HepG2 (cell line): ENCODE measurements around the gene GNAL. TPM values are rescaled to one million over a fixed set of nuclear protein-coding genes. Genes with fewer than 3 reads are reported as not detected.
A peak's percentile ranks its signal among the peaks of the same experiment; 100 is the strongest.

Experiments used
- ATAC-seq: fragments of 200-7000 bp; cut with Tn5 transposase; 3 replicates; pipeline ENCODE4 v1.9.1; 2020; ENCODE audit warnings: mild to moderate bottlenecking, moderate library complexity
- BruUV-seq: library from RNA; stranded (reverse); fragments of 400-500 nt; replicated peaks from 2 replicates; lab custom pipeline; 2021; lab: Mats Ljungman, UMichigan
- CTCF ChIA-PET: fragments of 300-600 bp; formaldehyde crosslinking; extraction: SDS; loops from one replicate; lab custom pipeline; 2021; ENCODE audit warnings: low total read pairs, inconsistent platforms, low intra/inter-chr PET ratio; lab: Yijun Ruan, JAX
- POLR2A ChIA-PET: fragments of 350-600 bp; sonication (Branson Sonifier 250); formaldehyde crosslinking; loops from one replicate; lab custom pipeline; 2020; ENCODE audit warnings: antibody characterized with exemption, inconsistent platforms; lab: Yijun Ruan, JAX
- DNase-seq: peaks from one replicate; pipeline ENCODE4 v3.0.0-alpha.2; 2015; ENCODE audit warnings: low spot score
- FAIRE-seq: peaks from 3 replicates; lab custom pipeline; 2011; peaks lifted over from hg19 to GRCh38; lab: Jason Lieb, UNC
- H2AFZ ChIP-seq: one replicate; pipeline ENCODE4 v1.6.1; 2011; ENCODE audit warnings: low read length, inconsistent platforms
- H3K27ac ChIP-seq: fragments of 300-600 bp; 3 replicates; pipeline ENCODE4 v1.8.0; 2011; ENCODE audit warnings: mixed run types, mild to moderate bottlenecking, mixed read lengths, low read length, inconsistent platforms; ENCODE audit not compliant: insufficient read depth; ENCODE audit errors: extremely low read length
- H3K27me3 ChIP-seq, 2 experiments: fragments of 200-600 bp in 1 of 2; 2 replicates in 1 of 2; 3 replicates in 1 of 2; pipeline versions ENCODE4 v1.6.0 to v1.8.0; 2011; ENCODE audit warnings: low read length in 2 of 2, mild to moderate bottlenecking in 2 of 2, moderate library complexity in 2 of 2, inconsistent platforms in 1 of 2; ENCODE audit not compliant: insufficient read depth in 2 of 2, control insufficient read depth in 1 of 2
- H3K36me3 ChIP-seq, 2 experiments: fragments of 200-600 bp in 1 of 2; replicated peaks in 1 of 2; 2 replicates in 1 of 2; 3 replicates in 1 of 2; pipeline versions ENCODE4 v1.5.1 to v1.8.0; 2011; ENCODE audit warnings: low read length in 2 of 2, inconsistent platforms in 1 of 2; ENCODE audit not compliant: insufficient read depth in 2 of 2, control insufficient read depth in 1 of 2
- H3K4me1 ChIP-seq: 2 replicates; pipeline ENCODE4 v1.5.1; 2012; ENCODE audit warnings: low read length, inconsistent platforms; ENCODE audit not compliant: insufficient read depth
- H3K4me2 ChIP-seq: 2 replicates; pipeline ENCODE4 v1.6.0; 2011; ENCODE audit warnings: low read depth, low read length, inconsistent platforms
- H3K4me3 ChIP-seq, 3 experiments: fragments of 200-600 bp in 1 of 3; sonication (generic), shearing (Covaris generic) in 1 of 3; replicated peaks in 1 of 3; 2 replicates each; pipeline ENCODE4 v1.5.1; 2011 to 2016; ENCODE audit warnings: low read length in 3 of 3, inconsistent platforms in 2 of 3, low read depth in 2 of 3, mild to moderate bottlenecking in 2 of 3, control low read depth in 1 of 3, mixed read lengths in 1 of 3; ENCODE audit not compliant: insufficient read depth in 1 of 3
- H3K79me2 ChIP-seq: one replicate; pipeline ENCODE4 v1.6.1; 2011; ENCODE audit warnings: low read length, inconsistent platforms; ENCODE audit not compliant: insufficient read depth
- H3K9ac ChIP-seq: 2 replicates; pipeline ENCODE4 v1.6.0; 2011; ENCODE audit warnings: mild to moderate bottlenecking, low read depth, low read length, inconsistent platforms; ENCODE audit not compliant: insufficient read depth
- H3K9me3 ChIP-seq: 2 replicates; pipeline ENCODE4 v1.5.1; 2012; ENCODE audit warnings: mild to moderate bottlenecking, low read length
- H4K20me1 ChIP-seq: 2 replicates; pipeline ENCODE4 v1.6.0; 2011; ENCODE audit warnings: inconsistent platforms, mild to moderate bottlenecking, low read length, moderate library complexity; ENCODE audit not compliant: insufficient read depth
- ARID4A ChIP-seq: sonication (generic); formaldehyde crosslinking; IDR thresholded peaks from 2 replicates; pipeline ENCODE4 v1.5.0; 2020; ENCODE audit warnings: mild to moderate bottlenecking, missing genetic modification reagents, borderline replicate concordance
- ATF7-NPFF ChIP-seq: sonication (generic); formaldehyde crosslinking; IDR thresholded peaks from 2 replicates; pipeline ENCODE4 v1.8.1; 2023; ENCODE audit warnings: mild to moderate bottlenecking, low read depth, missing genetic modification reagents, moderate library complexity
- CHD4 ChIP-seq: fragments of 200-600 bp; sonication (generic); IDR thresholded peaks from 2 replicates; pipeline ENCODE4 v1.7.0; 2017; ENCODE audit warnings: mild to moderate bottlenecking, low read length, borderline replicate concordance
- DNMT1 ChIP-seq: sonication (generic); formaldehyde crosslinking; IDR thresholded peaks from 2 replicates; pipeline ENCODE4 v1.5.1; 2020; ENCODE audit warnings: mild to moderate bottlenecking, missing genetic modification reagents
- HDAC2 ChIP-seq: sonication (generic); formaldehyde crosslinking; IDR thresholded peaks from 2 replicates; pipeline ENCODE4 v1.4.0; 2020; ENCODE audit warnings: missing genetic modification reagents
- KLF11 ChIP-seq: IDR thresholded peaks from 2 replicates; pipeline ENCODE4 v1.6.1; 2016; ENCODE audit warnings: missing compliant biosample characterization
- NFE2L2 ChIP-seq: fragments of 150-350 bp; IDR thresholded peaks from 2 replicates; pipeline ENCODE4 v1.6.1; 2014; ENCODE audit warnings: low read length
- NONO ChIP-seq, 2 experiments: fragments of 450-650 bp in 1 of 2; sonication (generic) in 1 of 2; formaldehyde crosslinking in 1 of 2; IDR thresholded peaks in 1 of 2; conservative IDR thresholded peaks in 1 of 2; 2 replicates each; pipeline versions ENCODE4 v1.6.1 to v1.8.0; 2017 to 2022; ENCODE audit warnings: mild to moderate bottlenecking in 1 of 2, missing genetic modification reagents in 1 of 2, moderate library complexity in 1 of 2
- SIN3A ChIP-seq: IDR thresholded peaks from 2 replicates; pipeline ENCODE4 v1.6.1; 2011; ENCODE audit warnings: low read depth, mild to moderate bottlenecking, control low read depth, low read length, borderline replicate concordance
- TFDP2 ChIP-seq: sonication (generic); formaldehyde crosslinking; IDR thresholded peaks from 2 replicates; pipeline ENCODE4 v1.4.0; 2020; ENCODE audit warnings: missing genetic modification reagents
- WIZ ChIP-seq: sonication (generic); formaldehyde crosslinking; IDR thresholded peaks from 2 replicates; pipeline ENCODE4 v1.5.1; 2020; ENCODE audit warnings: mild to moderate bottlenecking, missing genetic modification reagents
- ZBTB42 ChIP-seq: sonication (generic); formaldehyde crosslinking; IDR thresholded peaks from 2 replicates; pipeline ENCODE4 v1.5.0; 2020; ENCODE audit warnings: mild to moderate bottlenecking, missing genetic modification reagents
- ZKSCAN1 ChIP-seq: fragments of 150-350 bp; IDR thresholded peaks from 2 replicates; pipeline ENCODE4 v1.6.1; 2014; ENCODE audit warnings: low read length
- ZNF484 ChIP-seq: sonication (generic); formaldehyde crosslinking; IDR thresholded peaks from 2 replicates; pipeline ENCODE4 v1.5.1; 2020; ENCODE audit warnings: mild to moderate bottlenecking, low read depth, missing genetic modification reagents, borderline replicate concordance
- ZNF614 ChIP-seq: IDR thresholded peaks from 2 replicates; pipeline ENCODE4 v1.6.1; 2018; ENCODE audit warnings: missing biosample characterization, missing genetic modification reagents, inconsistent platforms, borderline replicate concordance
- WGBS: methylation state at CpG from one replicate; pipeline ENCODE4 v1.1.6; 2017; ENCODE audit warnings: low lambda C conversion rate; 5-methylcytosine and 5-hydroxymethylcytosine counted together
- in situ Hi-C: cut with HindIII; loops from 2 replicates; pipeline ENCODE4 v1.10.0; 2017; ENCODE audit warnings: low pct_unique_long_range_greater_than_20kb; ENCODE audit not compliant: extremely low pct_ligation_motif_present
- intact Hi-C: fragments of 100-400 bp; cut with micrococcal nuclease; formaldehyde crosslinking; loops from one replicate; pipeline ENCODE4 v1.10.0; 2022; ENCODE audit not compliant: unreplicated experiment
- polyA plus RNA-seq, 8 experiments: library from polyadenylated mRNA; depleted of rRNA in 3 of 8; stranded (reverse) in 7 of 8; unstranded in 1 of 8; fragments of >200 nt; fragmentation: Illumina TruSeq in 4 of 8; extraction: Trizol in 4 of 8; gene quantifications; 2 replicates each; pipeline versions ENCODE4 v1.2.1 to v1.2.3, GENCODE V29; 2011 to 2016; ENCODE audit warnings: low read depth in 4 of 8, missing spikeins in 1 of 8, mixed read lengths in 1 of 8; ENCODE audit not compliant: insufficient read depth in 1 of 8
- total RNA-seq, 5 experiments: library from RNA; depleted of rRNA; stranded (reverse); fragments of >200 nt; fragmentation: Illumina TruSeq; extraction: Trizol; gene quantifications; 2 replicates each; pipeline ENCODE4 v1.2.3, GENCODE V29; 2016; ENCODE audit warnings: low read depth in 1 of 5
- TF ChIP-seq, protein P1 (sequence below): sonication (generic); formaldehyde crosslinking; IDR thresholded peaks from 2 replicates; pipeline ENCODE4 v1.9.0; 2021; ENCODE audit warnings: missing genetic modification reagents, mild to moderate bottlenecking, borderline replicate concordance
- TF ChIP-seq, protein P2 (sequence below): IDR thresholded peaks from 2 replicates; pipeline ENCODE4 v1.6.1; 2016; ENCODE audit warnings: mild to moderate bottlenecking, missing biosample characterization, missing genetic modification reagents

The GNAL gene
- total and polyA plus RNA-seq, 2 of the 13 experiments (the other 11 are each of a cell fraction or from before 2014, with no cell fraction given): 0.87 to 1.4 TPM

DNA sequence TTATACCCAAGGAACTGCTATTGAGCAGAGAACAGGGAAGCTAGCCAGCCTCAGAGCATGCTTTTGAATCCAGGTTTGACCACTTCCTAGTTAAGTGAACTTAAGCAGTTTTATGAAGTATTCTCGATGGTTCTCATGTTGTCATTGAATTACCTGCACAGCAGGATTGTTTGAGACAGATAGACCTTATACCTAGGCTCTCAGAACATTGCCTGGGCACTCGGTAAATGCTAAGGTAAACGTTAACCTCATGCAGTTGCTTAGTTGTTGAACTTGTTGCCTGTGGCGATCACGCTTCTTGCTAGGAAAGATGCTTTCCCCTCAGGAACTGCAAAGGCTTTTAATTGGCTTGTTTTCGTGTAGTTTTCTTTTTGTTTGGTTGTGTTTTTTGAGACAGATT lies 128.2 kb downstream of the GNAL start:
- ATAC-seq (no peak), DNase-seq (no peak), FAIRE-seq (no peak)
- BruUV-seq: no TSS peak
- Histone ChIP-seq H3K36me3 (no peaks in the 10 kb centered on the region), H3K4me3 (no peak overlapping the region), H3K4me1 (no peaks in the 10 kb centered on the region), H2AFZ (peak overlapping the region; percentile 63), H4K20me1 (no peaks in the 10 kb centered on the region), H3K4me2 (no peak overlapping the region), H3K27me3 (peaks cover 0 to 8% of the 10 kb centered on the region in 2 experiments; a peak in 1 of 5 replicates), H3K9ac (no peak overlapping the region), H3K79me2 (no peaks in the 10 kb centered on the region), H3K27ac (no peak overlapping the region), H3K9me3 (no peaks in the 10 kb centered on the region)
- CTCF ChIA-PET: no interaction called here
- intact Hi-C loops: no loop called here
- POLR2A ChIA-PET: no interaction called here
- in situ Hi-C loops: no loop called here
- WGBS: 9% methylated on average over 6 of the region's 6 CpGs
- TF ChIP-seq DNMT1 (CRISPR knock-in tag): no peak
- no peak for TF ChIP-seq CHD4
- TF ChIP-seq ZNF614 (CRISPR knock-in tag): no peak
- no peak for TF ChIP-seq NFE2L2
- no peak for TF ChIP-seq ARID4A (CRISPR knock-in tag)
- TF ChIP-seq ZNF484 (CRISPR knock-in tag): no peak
- no peak for TF ChIP-seq ZBTB42
- no peak for TF ChIP-seq KLF11
- no peak for TF ChIP-seq NONO (IDR thresholded peaks at IDR 0.05)
- no peak for TF ChIP-seq NONO (CRISPR knock-in tag; conservative IDR thresholded peaks at IDR 0.05)
- TF ChIP-seq, protein P1, sequence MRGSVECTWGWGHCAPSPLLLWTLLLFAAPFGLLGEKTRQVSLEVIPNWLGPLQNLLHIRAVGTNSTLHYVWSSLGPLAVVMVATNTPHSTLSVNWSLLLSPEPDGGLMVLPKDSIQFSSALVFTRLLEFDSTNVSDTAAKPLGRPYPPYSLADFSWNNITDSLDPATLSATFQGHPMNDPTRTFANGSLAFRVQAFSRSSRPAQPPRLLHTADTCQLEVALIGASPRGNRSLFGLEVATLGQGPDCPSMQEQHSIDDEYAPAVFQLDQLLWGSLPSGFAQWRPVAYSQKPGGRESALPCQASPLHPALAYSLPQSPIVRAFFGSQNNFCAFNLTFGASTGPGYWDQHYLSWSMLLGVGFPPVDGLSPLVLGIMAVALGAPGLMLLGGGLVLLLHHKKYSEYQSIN (CRISPR knock-in tag): no peak
- TF ChIP-seq SIN3A: no peak
- no peak for TF ChIP-seq ZKSCAN1
- TF ChIP-seq, protein P2, sequence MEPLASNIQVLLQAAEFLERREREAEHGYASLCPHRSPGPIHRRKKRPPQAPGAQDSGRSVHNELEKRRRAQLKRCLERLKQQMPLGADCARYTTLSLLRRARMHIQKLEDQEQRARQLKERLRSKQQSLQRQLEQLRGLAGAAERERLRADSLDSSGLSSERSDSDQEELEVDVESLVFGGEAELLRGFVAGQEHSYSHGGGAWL (CRISPR knock-in tag): no peak
- TF ChIP-seq TFDP2 (CRISPR knock-in tag): no peak
- no peak for TF ChIP-seq HDAC2 (CRISPR knock-in tag)
- TF ChIP-seq ATF7-NPFF (CRISPR knock-in tag): no peak
- TF ChIP-seq WIZ: no peak
